Right lobe of liver (tissue), 6 donors: ENCODE results near the gene SUSD6. TPM values are rescaled to one million over a fixed set of nuclear protein-coding genes. Genes with fewer than 3 reads are reported as not detected.
"Not testable (repeated sequence)": the region's sequence is repeated elsewhere in the genome, so short reads cannot be mapped to it uniquely, and the experiment has no call there.

ENCODE experiments used
- ATAC-seq, 4 donors: fragments of 200-7000 bp; cut with Tn5 transposase; one replicate each; pipeline ENCODE4 v1.9.1; 2020; ENCODE audit warnings: mild to moderate bottlenecking in 4 of 4, moderate library complexity in 4 of 4
- DNase-seq, 3 donors: peaks; one replicate each; pipeline ENCODE4 v3.0.0-alpha.2; 2020
- H3K27ac ChIP-seq, 3 donors: fragments of 200-600 bp; one replicate each; pipeline ENCODE4 v1.8.0; 2022
- H3K27me3 ChIP-seq, 2 donors: fragments of 200-600 bp; one replicate each; pipeline ENCODE4 v1.8.0; 2022
- H3K36me3 ChIP-seq, 4 donors: fragments of 200-600 bp; sonication (generic) in 1 of 4; one replicate each; pipeline versions ENCODE4 v1.5.1 to v1.8.0; 2017 to 2022; ENCODE audit warnings: control low read depth in 1 of 4
- H3K4me1 ChIP-seq, 4 donors: fragments of 200-600 bp; sonication (generic) in 1 of 4; one replicate each; pipeline versions ENCODE4 v1.5.1 to v1.8.0; 2017 to 2022; ENCODE audit warnings: control low read depth in 1 of 4
- H3K4me3 ChIP-seq, 3 donors: fragments of 200-600 bp; one replicate each; pipeline ENCODE4 v1.8.0; 2022
- H3K9me3 ChIP-seq, 4 donors: fragments of 200-600 bp; sonication (generic) in 1 of 4; one replicate each; pipeline versions ENCODE4 v1.5.1 to v1.8.0; 2017 to 2022; ENCODE audit warnings: control low read depth in 1 of 4
- POLR2A ChIP-seq: fragments of 450-650 bp; IDR thresholded peaks from one replicate; pipeline ENCODE4 v1.6.1; 2017; ENCODE audit warnings: antibody characterized with exemption, mild to moderate bottlenecking
- WGBS: methylation state at CpG from one replicate; pipeline ENCODE4 v1.1.6; 2018; ENCODE audit warnings: low coverage, low lambda C conversion rate; ENCODE audit not compliant: insufficient coverage; ENCODE audit errors: missing lambda C conversion rate; 5-methylcytosine and 5-hydroxymethylcytosine counted together
- intact Hi-C, 2 donors: fragments of 100-400 bp; cut with DNase I; formaldehyde crosslinking; loops; one replicate each; pipeline versions ENCODE4 v1.11.2 to v1.14.1; 2022
- total RNA-seq, 6 experiments: library from RNA; depleted of rRNA in 2 of 6; stranded (reverse); fragments of >200 nt in 2 of 6; fragmentation: NEBNext Ultra II Directional in 3 of 6; extraction: Animal tissue kit (Norgen Biotek cat#: 25700) in 3 of 6; gene quantifications; one replicate each; pipeline versions ENCODE4 v1.1.0 to v1.2.4, GENCODE V29; 2016 to 2023
- TF ChIP-seq, protein P1 (sequence below), 4 donors: fragments of 200-600 bp in 3 of 4; fragments of 450-650 bp in 1 of 4; IDR thresholded peaks; one replicate each; pipeline versions ENCODE4 v1.5.1 to v1.8.0; 2016 to 2022; ENCODE audit warnings: antibody characterized with exemption in 4 of 4, mild to moderate bottlenecking in 2 of 4
- donor health status: DM: no; HTN: yes; CAD: no.
- donor health status: DM: no; HTN: no; CAD: no.
- donor health status: DM: no; HTN: no; CAD: no.
- donor health status: DM: no; HTN: yes; CAD: no.
- donor health status: DM: no; HTN: yes; CAD: no.

SUSD6 gene
- total RNA-seq, 6 experiments from 2014 or later = 9.6 to 17.4 (median 12.5) TPM

DNA sequence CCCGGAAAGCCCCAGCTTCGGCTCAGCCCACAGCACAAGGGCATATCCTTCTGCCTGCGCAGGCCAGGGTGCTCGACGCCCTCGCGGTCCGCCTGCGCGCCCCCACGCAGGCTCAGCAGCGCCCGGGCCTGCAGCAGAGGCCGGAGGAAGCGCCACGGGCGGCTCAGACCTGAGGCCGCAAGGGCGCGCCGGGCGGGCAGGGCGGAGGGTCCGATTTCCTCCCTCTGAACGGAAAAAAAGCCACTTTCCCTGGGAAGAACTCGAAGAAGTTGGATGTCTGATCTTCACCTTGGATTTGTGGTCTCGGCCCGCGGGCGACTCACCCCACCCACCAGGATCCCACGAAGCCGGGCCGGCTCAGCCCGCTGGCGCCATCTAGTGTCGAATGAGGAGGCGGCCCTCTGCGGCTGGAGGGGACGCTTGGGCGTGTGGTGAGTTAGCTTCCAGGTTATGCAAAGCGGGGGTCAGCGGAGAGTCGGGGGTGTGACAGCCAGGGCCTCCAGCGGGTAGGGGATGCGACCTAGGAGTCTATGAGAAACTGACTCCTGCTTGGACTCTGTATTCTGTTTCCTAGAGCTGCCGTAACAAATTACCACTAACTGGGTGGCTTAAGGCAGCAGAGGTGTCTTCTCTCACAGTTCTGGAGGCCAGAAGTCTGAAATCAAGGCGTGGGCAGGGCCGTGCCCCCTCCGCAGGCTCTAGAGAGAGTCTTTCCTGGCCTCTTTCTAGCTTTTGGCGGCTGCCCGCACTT is 115.5 kb downstream of the SUSD6 start:
- H3K4me1 ChIP-seq = peaks cover 0 to 5% (median 0%) of the 10 kb centered on the region in 4 donors
- no peaks in the 10 kb centered on the region for H3K27me3 ChIP-seq
- H3K9me3 ChIP-seq = no peaks in the 10 kb centered on the region
- 3% methylated on average over 16 of the region's 51 CpGs for WGBS
- intact Hi-C loops = loop anchor here (5.0 to 10.0 kb wide), 3 partner anchors 125 to 142 kb away; no protein-coding TSS in a partner anchor
- TF ChIP-seq, protein P1, sequence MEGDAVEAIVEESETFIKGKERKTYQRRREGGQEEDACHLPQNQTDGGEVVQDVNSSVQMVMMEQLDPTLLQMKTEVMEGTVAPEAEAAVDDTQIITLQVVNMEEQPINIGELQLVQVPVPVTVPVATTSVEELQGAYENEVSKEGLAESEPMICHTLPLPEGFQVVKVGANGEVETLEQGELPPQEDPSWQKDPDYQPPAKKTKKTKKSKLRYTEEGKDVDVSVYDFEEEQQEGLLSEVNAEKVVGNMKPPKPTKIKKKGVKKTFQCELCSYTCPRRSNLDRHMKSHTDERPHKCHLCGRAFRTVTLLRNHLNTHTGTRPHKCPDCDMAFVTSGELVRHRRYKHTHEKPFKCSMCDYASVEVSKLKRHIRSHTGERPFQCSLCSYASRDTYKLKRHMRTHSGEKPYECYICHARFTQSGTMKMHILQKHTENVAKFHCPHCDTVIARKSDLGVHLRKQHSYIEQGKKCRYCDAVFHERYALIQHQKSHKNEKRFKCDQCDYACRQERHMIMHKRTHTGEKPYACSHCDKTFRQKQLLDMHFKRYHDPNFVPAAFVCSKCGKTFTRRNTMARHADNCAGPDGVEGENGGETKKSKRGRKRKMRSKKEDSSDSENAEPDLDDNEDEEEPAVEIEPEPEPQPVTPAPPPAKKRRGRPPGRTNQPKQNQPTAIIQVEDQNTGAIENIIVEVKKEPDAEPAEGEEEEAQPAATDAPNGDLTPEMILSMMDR (IDR thresholded peaks at IDR 0.05) = peak; percentile 96 to 99 (median 98)
- no peak for TF ChIP-seq POLR2A
- peak; percentile 85 to 90 (median 85) for DNase-seq
- peak; percentile 88 to 91 (median 90) for ATAC-seq
- peak overlapping the region in 2 of 3 donors; percentile 26 to 32 for H3K27ac ChIP-seq
- H3K4me3 ChIP-seq = peak overlapping the region; percentile 33 to 59 (median 45)
- H3K36me3 ChIP-seq = no peaks in the 10 kb centered on the region

DNA sequence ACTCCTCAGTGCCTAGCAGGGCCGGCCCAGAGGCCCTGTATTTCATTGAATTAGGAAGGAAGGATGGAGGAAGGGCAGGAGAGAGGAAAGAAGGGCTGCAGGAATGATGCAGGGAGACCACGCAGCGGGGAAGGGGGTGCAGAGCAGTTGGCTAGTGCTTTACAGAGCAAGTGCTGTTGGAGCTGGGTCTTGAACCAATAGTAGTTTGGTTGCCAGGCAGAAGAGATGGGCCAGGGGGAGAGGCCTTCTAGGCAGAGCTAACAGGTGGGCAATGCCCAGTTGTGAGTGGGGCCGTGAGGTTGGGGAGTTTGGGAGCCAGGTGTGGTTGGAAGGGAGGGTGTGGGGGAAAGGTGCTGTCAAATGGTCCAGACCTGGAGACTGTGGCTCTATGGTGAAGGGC is 116.5 kb downstream of the SUSD6 start:
- intact Hi-C loops = loop anchor here (5.0 to 10.0 kb wide), 3 partner anchors 126 to 143 kb away; no protein-coding TSS in a partner anchor
- WGBS = 68% methylated on average over 4 of the region's 4 CpGs
- TF ChIP-seq, protein P1 (IDR thresholded peaks at IDR 0.05) = no peak
- no peak for TF ChIP-seq POLR2A

DNA sequence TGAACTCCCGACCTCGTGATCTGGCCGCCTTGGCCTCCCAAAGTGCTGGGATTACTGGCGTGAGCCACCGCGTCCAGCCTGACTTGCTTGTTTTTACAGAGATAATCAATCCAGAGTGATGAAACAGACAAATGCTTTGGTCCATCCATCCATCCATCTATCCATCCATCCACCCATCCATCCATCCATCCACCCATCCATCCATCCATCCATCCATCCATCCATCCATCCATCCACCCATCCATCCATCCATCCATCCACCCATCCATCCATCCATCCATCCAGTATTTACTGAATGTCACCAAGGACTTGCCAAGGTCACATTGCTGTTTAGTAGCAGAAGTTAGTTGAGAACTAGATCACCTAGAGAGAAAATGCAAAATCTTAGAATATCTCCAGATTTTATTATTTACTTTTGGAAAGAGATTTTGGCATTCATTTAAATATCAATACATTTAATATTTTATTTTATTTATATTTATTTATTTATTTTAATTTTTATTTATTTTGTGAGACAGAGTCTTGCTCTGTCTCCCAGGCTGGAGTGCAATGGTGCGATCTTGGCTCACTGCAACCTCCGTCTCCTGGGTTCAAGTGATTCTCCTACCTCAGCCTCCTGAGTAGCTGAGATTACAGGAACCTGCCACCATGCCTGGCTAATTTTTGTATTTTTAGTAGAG is 120.7 kb downstream of the SUSD6 start:
- 34% methylated on average over 8 of the region's 8 CpGs for WGBS
- H3K4me1 ChIP-seq, H3K36me3 ChIP-seq, H3K27ac ChIP-seq, H3K9me3 ChIP-seq, DNase-seq, H3K27me3 ChIP-seq, intact Hi-C loops, ATAC-seq, H3K4me3 ChIP-seq: not testable (repeated sequence)

More for the DNA sequence above, 116.5 kb downstream of the SUSD6 start:
- Histone ChIP-seq H3K36me3 (no peaks in the 10 kb centered on the region), H3K4me1 (peaks cover 0 to 5% (median 0%) of the 10 kb centered on the region in 4 donors), H3K4me3 (no peak overlapping the region), H3K9me3 (no peaks in the 10 kb centered on the region), H3K27me3 (no peaks in the 10 kb centered on the region), H3K27ac (no peak overlapping the region)
- ATAC-seq (no peak), DNase-seq (no peak)

DNA sequence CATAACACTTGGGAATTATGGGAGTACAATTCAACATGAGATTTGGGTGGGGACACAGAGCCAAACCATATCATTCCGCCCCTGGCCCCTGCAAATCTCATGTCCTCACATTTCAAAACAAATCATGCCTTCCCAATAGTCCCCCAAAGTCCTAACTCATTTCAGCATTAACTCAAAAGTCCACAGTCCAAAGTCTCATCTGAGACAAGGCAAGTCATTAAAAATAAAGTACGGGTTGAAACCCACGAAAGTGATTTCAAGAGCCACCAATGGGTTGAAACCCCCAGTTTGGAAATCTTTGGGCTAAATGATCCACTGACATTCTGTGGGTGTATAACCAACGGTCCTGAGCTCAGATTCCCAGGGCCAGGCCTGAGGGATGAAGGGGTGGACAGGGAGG is 125.0 kb downstream of the SUSD6 start:
- 46% methylated on average over 3 of the region's 4 CpGs for WGBS
- intact Hi-C loops, H3K36me3 ChIP-seq, H3K9me3 ChIP-seq, H3K27ac ChIP-seq, ATAC-seq, H3K4me3 ChIP-seq, H3K4me1 ChIP-seq, DNase-seq, H3K27me3 ChIP-seq: not testable (repeated sequence)

DNA sequence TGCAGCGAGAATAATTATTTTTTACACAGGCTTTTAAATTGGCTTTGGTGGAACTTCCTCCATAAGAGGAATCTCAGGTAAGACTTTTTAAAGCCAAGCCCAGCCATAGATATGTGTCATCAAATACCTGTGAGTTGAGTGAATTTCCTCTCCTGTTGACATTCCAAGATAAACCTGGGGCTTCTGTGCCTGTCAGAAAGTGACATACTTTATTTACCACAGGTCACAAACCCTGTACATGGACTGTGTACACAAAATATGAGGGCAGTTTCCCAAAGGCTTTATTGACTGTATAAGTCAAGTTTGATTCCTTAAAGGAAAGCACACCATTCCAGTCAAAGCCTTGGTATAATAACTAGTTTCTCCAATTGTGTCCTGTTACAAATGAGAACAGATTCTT is 129.7 kb downstream of the SUSD6 start:
- Histone ChIP-seq H3K36me3 (no peaks in the 10 kb centered on the region), H3K4me3 (no peak overlapping the region), H3K4me1 (peaks cover 0 to 11% (median 0%) of the 10 kb centered on the region in 4 donors), H3K27me3 (no peaks in the 10 kb centered on the region), H3K9me3 (no peaks in the 10 kb centered on the region), H3K27ac (peak overlapping the region in 2 of 3 donors; percentile 3 to 69)
- 62% methylated on average over 1 of the region's 1 CpG for WGBS
- TF ChIP-seq, protein P1 (IDR thresholded peaks at IDR 0.05) = no peak
- no peak for TF ChIP-seq POLR2A
- no peak for DNase-seq
- intact Hi-C loops = no loop called here
- peak; percentile 71 to 97 (median 78) for ATAC-seq
